Ovary (tissue), 9 donors: ENCODE results near the gene KDM5C. TPM values are rescaled to one million over a fixed set of nuclear protein-coding genes. Genes with fewer than 3 reads are reported as not detected.

Source experiments
- DNase-seq, 5 donors: peaks; one replicate each; pipeline ENCODE4 v3.0.0-alpha.2; 2019 to 2020
- H3K27ac ChIP-seq, 2 donors: fragments of 200-600 bp; one replicate each; pipeline versions ENCODE4 v1.5.1 to v1.8.0; 2019 to 2022
- H3K27me3 ChIP-seq: fragments of 200-600 bp; one replicate; pipeline ENCODE4 v1.8.0; 2022
- H3K36me3 ChIP-seq: fragments of 200-600 bp; sonication (generic); one replicate; pipeline ENCODE4 v1.5.1; 2019
- H3K4me1 ChIP-seq: one replicate; pipeline ENCODE4 v1.8.1; 2013; ENCODE audit warnings: mild to moderate bottlenecking, moderate library complexity; ENCODE audit not compliant: insufficient read depth
- H3K4me3 ChIP-seq: fragments of 200-600 bp; sonication (generic); one replicate; pipeline ENCODE4 v1.5.1; 2017
- H3K9me3 ChIP-seq, 2 donors: fragments of 200-600 bp in 1 of 2; sonication (generic) in 1 of 2; one replicate each; pipeline versions ENCODE4 v1.5.1 to v1.8.1; 2013 to 2019; ENCODE audit warnings: mild to moderate bottlenecking in 1 of 2, moderate library complexity in 1 of 2
- EP300 ChIP-seq: sonication (generic); formaldehyde crosslinking; IDR thresholded peaks from one replicate; pipeline ENCODE4 v1.6.1; 2017; ENCODE audit warnings: antibody characterized with exemption
- POLR2A ChIP-seq: fragments of 450-650 bp; IDR thresholded peaks from one replicate; pipeline ENCODE4 v1.6.1; 2017; ENCODE audit warnings: antibody characterized with exemption, mild to moderate bottlenecking, moderate library complexity
- WGBS, 3 donors: extraction: QIAGEN DNeasy Blood & Tissue Kit in 1 of 3; methylation state at CpG; one replicate each; pipeline versions ENCODE4 v1.1.5 to v1.1.7; 2013 to 2017; 5-methylcytosine and 5-hydroxymethylcytosine counted together
- intact Hi-C, 4 donors: fragments of 100-400 bp; cut with DNase I; formaldehyde crosslinking; loops; one replicate each; pipeline versions ENCODE4 v1.11.0 to v1.15.1; 2022 to 2023
- polyA plus RNA-seq, 2 donors: library from polyadenylated mRNA; stranded (reverse); fragments of 200-250 nt in 1 of 2; fragments of 350-450 nt in 1 of 2; fragmentation: Illumina TruSeq in 1 of 2; extraction: RNeasy Lipid Tissue Mini Kit (QIAGEN cat#74804) in 1 of 2; gene quantifications; one replicate each; pipeline ENCODE4 v1.2.3, GENCODE V29; 2013 to 2014
- total RNA-seq, 7 donors: library from RNA; depleted of rRNA in 2 of 7; stranded (reverse); fragments of >200 nt in 2 of 7; fragmentation: NEBNext Ultra II Directional in 3 of 7; extraction: Animal tissue kit (Norgen Biotek cat#: 25700) in 3 of 7; gene quantifications; one replicate each; pipeline versions ENCODE4 v1.1.0 to v1.2.4, GENCODE V29; 2016 to 2023
- TF ChIP-seq, protein P1 (sequence below), 3 donors: fragments of 450-650 bp in 2 of 3; fragments of 200-600 bp in 1 of 3; IDR thresholded peaks; one replicate each; pipeline versions ENCODE4 v1.5.1 to v1.8.0; 2016 to 2022; ENCODE audit warnings: antibody characterized with exemption in 3 of 3, mild to moderate bottlenecking in 1 of 3
- donor health status: DM: no; HTN: no; CAD: no; lungs with moderate emphysema.
- donor health status: DM: no; HTN: no; CAD: no.
- donor health status: Bipolar disorder and iron deficiency.
- donor health status: DM: yes; HTN: yes; CAD: no.
- donor health status: DM: no; HTN: no; CAD: no.
- donor health status: DM: yes; HTN: yes; CAD: no.

The KDM5C gene
- total and polyA plus RNA-seq, 9 donors: 41.4 to 121 (median 95.2) TPM

DNA sequence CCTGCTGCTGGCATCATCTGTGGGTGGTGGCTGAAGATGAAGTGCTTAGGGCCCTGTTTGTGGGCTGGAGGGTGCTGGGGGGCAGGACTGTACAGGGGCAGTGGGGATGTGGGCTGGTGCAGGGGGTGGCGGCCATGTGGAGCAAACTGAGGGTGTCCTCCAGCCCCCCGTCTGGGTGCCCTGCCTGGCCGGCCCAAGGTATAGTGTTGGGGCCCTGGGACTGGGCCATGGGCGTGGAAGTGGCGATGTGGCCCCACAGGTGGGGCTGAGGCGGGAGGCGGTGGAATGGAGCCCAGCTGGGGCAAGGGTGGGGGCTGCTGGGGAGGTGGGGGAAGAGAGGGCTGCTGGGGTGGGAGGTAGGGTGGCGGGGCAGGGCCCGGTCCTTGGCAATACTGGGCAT is 9.5 kb upstream of the KDM5C start:
- TF ChIP-seq POLR2A (no peak), EP300 (no peak)
- TF ChIP-seq, protein P1, sequence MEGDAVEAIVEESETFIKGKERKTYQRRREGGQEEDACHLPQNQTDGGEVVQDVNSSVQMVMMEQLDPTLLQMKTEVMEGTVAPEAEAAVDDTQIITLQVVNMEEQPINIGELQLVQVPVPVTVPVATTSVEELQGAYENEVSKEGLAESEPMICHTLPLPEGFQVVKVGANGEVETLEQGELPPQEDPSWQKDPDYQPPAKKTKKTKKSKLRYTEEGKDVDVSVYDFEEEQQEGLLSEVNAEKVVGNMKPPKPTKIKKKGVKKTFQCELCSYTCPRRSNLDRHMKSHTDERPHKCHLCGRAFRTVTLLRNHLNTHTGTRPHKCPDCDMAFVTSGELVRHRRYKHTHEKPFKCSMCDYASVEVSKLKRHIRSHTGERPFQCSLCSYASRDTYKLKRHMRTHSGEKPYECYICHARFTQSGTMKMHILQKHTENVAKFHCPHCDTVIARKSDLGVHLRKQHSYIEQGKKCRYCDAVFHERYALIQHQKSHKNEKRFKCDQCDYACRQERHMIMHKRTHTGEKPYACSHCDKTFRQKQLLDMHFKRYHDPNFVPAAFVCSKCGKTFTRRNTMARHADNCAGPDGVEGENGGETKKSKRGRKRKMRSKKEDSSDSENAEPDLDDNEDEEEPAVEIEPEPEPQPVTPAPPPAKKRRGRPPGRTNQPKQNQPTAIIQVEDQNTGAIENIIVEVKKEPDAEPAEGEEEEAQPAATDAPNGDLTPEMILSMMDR (IDR thresholded peaks at IDR 0.05): no peak
- 90 to 94% (median 93%) methylated on average over 9 of the region's 9 CpGs for WGBS, 3 donors
- no peak for DNase-seq

GRCh38 chrX:53233536-53233935 is 8.5 kb upstream of the KDM5C start:
- no peak overlapping the region for H3K27ac ChIP-seq
- intact Hi-C loops: no loop called here
- no peaks in the 10 kb centered on the region for H3K4me1 ChIP-seq
- WGBS, 3 donors: 72 to 92% (median 77%) methylated on average over 9 of the region's 9 CpGs
- TF ChIP-seq, protein P1 (IDR thresholded peaks at IDR 0.05): no peak
- TF ChIP-seq EP300: no peak
- TF ChIP-seq POLR2A: no peak
- no peak overlapping the region for H3K4me3 ChIP-seq
- no peaks in the 10 kb centered on the region for H3K27me3 ChIP-seq
- no peaks in the 10 kb centered on the region for H3K36me3 ChIP-seq
- no peaks in the 10 kb centered on the region for H3K9me3 ChIP-seq
- no peak for DNase-seq

More for the DNA sequence above, 9.5 kb upstream of the KDM5C start:
- Histone ChIP-seq H3K4me3 (no peak overlapping the region), H3K4me1 (no peaks in the 10 kb centered on the region), H3K27me3 (no peaks in the 10 kb centered on the region), H3K9me3 (no peaks in the 10 kb centered on the region), H3K27ac (no peak overlapping the region), H3K36me3 (no peaks in the 10 kb centered on the region)
- intact Hi-C loops: no loop called here

- Histone ChIP-seq H3K4me1 (no peaks in the 10 kb centered on the region), H3K4me3 (no peak overlapping the region), H3K27ac (no peak overlapping the region), H3K9me3 (no peaks in the 10 kb centered on the region), H3K27me3 (no peaks in the 10 kb centered on the region), H3K36me3 (no peaks in the 10 kb centered on the region)
- WGBS, 3 donors: 61 to 63% (median 63%) methylated on average over 5 of the region's 5 CpGs
- no peak for DNase-seq
- no peak for TF ChIP-seq EP300
- intact Hi-C loops: no loop called here
Measured at GRCh38 chrX:53230116-53230515, 5.1 kb upstream of the KDM5C start.

- peaks cover 14% of the 10 kb centered on the region for H3K4me1 ChIP-seq
- TF ChIP-seq, protein P1 (IDR thresholded peaks at IDR 0.05): no peak
- TF ChIP-seq POLR2A: no peak
- TF ChIP-seq EP300: no peak
- intact Hi-C loops: loop anchor here in 1 of 4 donors (10.0 kb wide), 1 partner anchor 198 kb away; the partner anchor contains the start of genes RIBC1 and SMC1A
- no peaks in the 10 kb centered on the region for H3K9me3 ChIP-seq
- no peak for DNase-seq
- no peaks in the 10 kb centered on the region for H3K36me3 ChIP-seq
- no peaks in the 10 kb centered on the region for H3K27me3 ChIP-seq
- 76 to 82% (median 78%) methylated on average over 7 of the region's 7 CpGs for WGBS, 3 donors
- no peak overlapping the region for H3K4me3 ChIP-seq
- H3K27ac ChIP-seq: no peak overlapping the region
Measured at GRCh38 chrX:53227224-53227765, 2.3 kb upstream of the KDM5C start.
